GM23338 (cell line): ENCODE results near the gene ZNF581. TPM values are rescaled to one million over a fixed set of nuclear protein-coding genes. Genes with fewer than 3 reads are reported as not detected.

ENCODE experiments used
- ATAC-seq: fragments of 200-7000 bp; cut with Tn5 transposase; 3 replicates; pipeline ENCODE4 v1.9.1; 2020
- DNase-seq: peaks from one replicate; pipeline ENCODE4 v3.0.0-alpha.2; 2015; ENCODE audit warnings: low spot score
- H2AFZ ChIP-seq: fragments of 200-600 bp; sonication (generic); 2 replicates; pipeline ENCODE4 v1.8.0; 2016; ENCODE audit warnings: antibody characterized with exemption, mild to moderate bottlenecking, moderate library complexity
- H3F3A ChIP-seq: fragments of 200-600 bp; sonication (generic); replicated peaks from 2 replicates; pipeline ENCODE4 v1.8.0; 2017; ENCODE audit warnings: antibody characterized with exemption, mixed run types, low read depth
- H3K27ac ChIP-seq: fragments of 200-600 bp; sonication (generic); 2 replicates; pipeline ENCODE4 v1.6.1; 2016; ENCODE audit warnings: low read depth
- H3K27me3 ChIP-seq: fragments of 200-600 bp; sonication (generic); 2 replicates; pipeline ENCODE4 v1.8.0; 2016; ENCODE audit warnings: mild to moderate bottlenecking, mixed run types, moderate library complexity; ENCODE audit not compliant: insufficient read depth
- H3K36me3 ChIP-seq: fragments of 200-600 bp; sonication (generic); 2 replicates; pipeline ENCODE4 v1.8.0; 2016; ENCODE audit warnings: mild to moderate bottlenecking; ENCODE audit not compliant: insufficient read depth
- H3K4me1 ChIP-seq: fragments of 200-600 bp; sonication (generic); 2 replicates; pipeline ENCODE4 v1.8.0; 2016; ENCODE audit warnings: mild to moderate bottlenecking, moderate library complexity; ENCODE audit not compliant: insufficient read depth
- H3K4me2 ChIP-seq: fragments of 200-600 bp; sonication (generic); 2 replicates; pipeline ENCODE4 v1.7.1; 2017; ENCODE audit warnings: mixed run types
- H3K4me3 ChIP-seq: fragments of 200-600 bp; sonication (generic); 2 replicates; pipeline ENCODE4 v1.6.1; 2016; ENCODE audit warnings: mixed run types
- H3K79me2 ChIP-seq: fragments of 200-600 bp; sonication (generic); replicated peaks from 2 replicates; pipeline ENCODE4 v1.8.0; 2017; ENCODE audit warnings: mild to moderate bottlenecking; ENCODE audit not compliant: insufficient read depth
- H3K9me2 ChIP-seq: fragments of 200-600 bp; sonication (generic); 2 replicates; pipeline ENCODE4 v1.8.0; 2017; ENCODE audit not compliant: insufficient read depth
- H4K20me1 ChIP-seq: fragments of 200-600 bp; sonication (generic); replicated peaks from 2 replicates; pipeline ENCODE4 v1.8.0; 2017; ENCODE audit warnings: mild to moderate bottlenecking; ENCODE audit not compliant: insufficient read depth
- H3K27ac Mint-ChIP-seq: 2 replicates; pipeline ENCODE4 v1.8.0; 2020; ENCODE audit warnings: inconsistent platforms, mild to moderate bottlenecking, moderate library complexity, mixed read lengths
- H3K27me3 Mint-ChIP-seq: 3 replicates; pipeline ENCODE4 v1.8.0; 2022; ENCODE audit warnings: low read depth, mild to moderate bottlenecking, moderate library complexity, mixed read lengths, inconsistent platforms; ENCODE audit not compliant: insufficient read depth, poor library complexity
- H3K36me3 Mint-ChIP-seq: 3 replicates; pipeline ENCODE4 v1.8.0; 2021; ENCODE audit warnings: low read depth, mild to moderate bottlenecking, inconsistent platforms, moderate library complexity, mixed read lengths
- H3K4me1 Mint-ChIP-seq: 3 replicates; pipeline ENCODE4 v1.8.0; 2020; ENCODE audit warnings: mild to moderate bottlenecking, inconsistent platforms, mixed read lengths
- H3K4me3 Mint-ChIP-seq: 3 replicates; pipeline ENCODE4 v1.8.0; 2021; ENCODE audit warnings: moderate library complexity, mild to moderate bottlenecking, inconsistent platforms, mixed read lengths
- H3K9me3 Mint-ChIP-seq: 3 replicates; pipeline ENCODE4 v1.8.0; 2020; ENCODE audit warnings: moderate library complexity, mild to moderate bottlenecking, inconsistent platforms, mixed read lengths
- POLR2AphosphoS5 ChIP-seq: IDR thresholded peaks from 2 replicates; pipeline ENCODE4 v1.6.1; 2016; ENCODE audit warnings: antibody characterized with exemption, low read depth
- REST ChIP-seq: IDR thresholded peaks from one replicate; pipeline ENCODE4 v1.6.1; 2018; ENCODE audit warnings: antibody characterized with exemption; ENCODE audit not compliant: unreplicated experiment
- ZNF114 ChIP-seq: fragments of 250-450 bp; sonication (Bioruptor Pico); IDR thresholded peaks from 2 replicates; pipeline ENCODE4 v1.5.0; 2020; ENCODE audit warnings: mild to moderate bottlenecking, moderate library complexity
- polyA plus RNA-seq: library from polyadenylated mRNA; unstranded; fragments of >200 nt; fragmentation: Nextera tagmentation; extraction: Ambion mirVana; gene quantifications from 2 replicates; pipeline ENCODE4 v1.2.1, GENCODE V29; 2016
- total RNA-seq: library from RNA; depleted of rRNA; stranded (reverse); fragments of >200 nt; shearing (Covaris generic); gene quantifications from 2 replicates; pipeline ENCODE4 v1.2.3, GENCODE V29; 2014
- TF ChIP-seq, protein P1 (sequence below): fragments of 250-450 bp; sonication (Bioruptor Pico); IDR thresholded peaks from 2 replicates; pipeline ENCODE4 v1.5.0; 2020; ENCODE audit warnings: mild to moderate bottlenecking, moderate library complexity

The ZNF581 gene
- total and polyA plus RNA-seq, 2 experiments from 2014 or later: 48.5 to 87.6 TPM

GRCh38 chr19:55640043-55640576, 3.3 kb upstream of the ZNF581 start (continued):
- TF ChIP-seq, protein P1, sequence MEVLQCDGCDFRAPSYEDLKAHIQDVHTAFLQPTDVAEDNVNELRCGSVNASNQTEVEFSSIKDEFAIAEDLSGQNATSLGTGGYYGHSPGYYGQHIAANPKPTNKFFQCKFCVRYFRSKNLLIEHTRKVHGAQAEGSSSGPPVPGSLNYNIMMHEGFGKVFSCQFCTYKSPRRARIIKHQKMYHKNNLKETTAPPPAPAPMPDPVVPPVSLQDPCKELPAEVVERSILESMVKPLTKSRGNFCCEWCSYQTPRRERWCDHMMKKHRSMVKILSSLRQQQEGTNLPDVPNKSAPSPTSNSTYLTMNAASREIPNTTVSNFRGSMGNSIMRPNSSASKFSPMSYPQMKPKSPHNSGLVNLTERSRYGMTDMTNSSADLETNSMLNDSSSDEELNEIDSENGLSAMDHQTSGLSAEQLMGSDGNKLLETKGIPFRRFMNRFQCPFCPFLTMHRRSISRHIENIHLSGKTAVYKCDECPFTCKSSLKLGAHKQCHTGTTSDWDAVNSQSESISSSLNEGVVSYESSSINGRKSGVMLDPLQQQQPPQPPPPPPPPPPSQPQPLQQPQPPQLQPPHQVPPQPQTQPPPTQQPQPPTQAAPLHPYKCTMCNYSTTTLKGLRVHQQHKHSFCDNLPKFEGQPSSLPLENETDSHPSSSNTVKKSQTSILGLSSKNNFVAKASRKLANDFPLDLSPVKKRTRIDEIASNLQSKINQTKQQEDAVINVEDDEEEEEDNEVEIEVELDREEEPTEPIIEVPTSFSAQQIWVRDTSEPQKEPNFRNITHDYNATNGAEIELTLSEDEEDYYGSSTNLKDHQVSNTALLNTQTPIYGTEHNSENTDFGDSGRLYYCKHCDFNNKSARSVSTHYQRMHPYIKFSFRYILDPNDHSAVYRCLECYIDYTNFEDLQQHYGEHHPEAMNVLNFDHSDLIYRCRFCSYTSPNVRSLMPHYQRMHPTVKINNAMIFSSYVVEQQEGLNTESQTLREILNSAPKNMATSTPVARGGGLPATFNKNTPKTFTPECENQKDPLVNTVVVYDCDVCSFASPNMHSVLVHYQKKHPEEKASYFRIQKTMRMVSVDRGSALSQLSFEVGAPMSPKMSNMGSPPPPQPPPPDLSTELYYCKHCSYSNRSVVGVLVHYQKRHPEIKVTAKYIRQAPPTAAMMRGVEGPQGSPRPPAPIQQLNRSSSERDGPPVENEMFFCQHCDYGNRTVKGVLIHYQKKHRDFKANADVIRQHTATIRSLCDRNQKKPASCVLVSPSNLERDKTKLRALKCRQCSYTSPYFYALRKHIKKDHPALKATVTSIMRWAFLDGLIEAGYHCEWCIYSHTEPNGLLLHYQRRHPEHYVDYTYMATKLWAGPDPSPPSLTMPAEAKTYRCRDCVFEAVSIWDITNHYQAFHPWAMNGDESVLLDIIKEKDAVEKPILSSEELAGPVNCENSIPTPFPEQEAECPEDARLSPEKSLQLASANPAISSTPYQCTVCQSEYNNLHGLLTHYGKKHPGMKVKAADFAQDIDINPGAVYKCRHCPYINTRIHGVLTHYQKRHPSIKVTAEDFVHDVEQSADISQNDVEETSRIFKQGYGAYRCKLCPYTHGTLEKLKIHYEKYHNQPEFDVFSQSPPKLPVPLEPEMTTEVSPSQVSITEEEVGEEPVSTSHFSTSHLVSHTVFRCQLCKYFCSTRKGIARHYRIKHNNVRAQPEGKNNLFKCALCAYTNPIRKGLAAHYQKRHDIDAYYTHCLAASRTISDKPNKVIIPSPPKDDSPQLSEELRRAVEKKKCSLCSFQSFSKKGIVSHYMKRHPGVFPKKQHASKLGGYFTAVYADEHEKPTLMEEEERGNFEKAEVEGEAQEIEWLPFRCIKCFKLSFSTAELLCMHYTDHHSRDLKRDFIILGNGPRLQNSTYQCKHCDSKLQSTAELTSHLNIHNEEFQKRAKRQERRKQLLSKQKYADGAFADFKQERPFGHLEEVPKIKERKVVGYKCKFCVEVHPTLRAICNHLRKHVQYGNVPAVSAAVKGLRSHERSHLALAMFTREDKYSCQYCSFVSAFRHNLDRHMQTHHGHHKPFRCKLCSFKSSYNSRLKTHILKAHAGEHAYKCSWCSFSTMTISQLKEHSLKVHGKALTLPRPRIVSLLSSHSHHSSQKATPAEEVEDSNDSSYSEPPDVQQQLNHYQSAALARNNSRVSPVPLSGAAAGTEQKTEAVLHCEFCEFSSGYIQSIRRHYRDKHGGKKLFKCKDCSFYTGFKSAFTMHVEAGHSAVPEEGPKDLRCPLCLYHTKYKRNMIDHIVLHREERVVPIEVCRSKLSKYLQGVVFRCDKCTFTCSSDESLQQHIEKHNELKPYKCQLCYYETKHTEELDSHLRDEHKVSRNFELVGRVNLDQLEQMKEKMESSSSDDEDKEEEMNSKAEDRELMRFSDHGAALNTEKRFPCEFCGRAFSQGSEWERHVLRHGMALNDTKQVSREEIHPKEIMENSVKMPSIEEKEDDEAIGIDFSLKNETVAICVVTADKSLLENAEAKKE (CRISPR knock-in tag): no peak
- TF ChIP-seq ZNF114 (CRISPR knock-in tag): no peak

GRCh38 chr19:55640577-55641425, 2.6 kb upstream of the ZNF581 start, which contains the start of gene ZNF580:
TSS of gene ZNF580 (plus strand) at chr19:55641002. CDS start at chr19:55642509, 1,507 bp downstream.
- H3K27me3 Mint-ChIP-seq: peaks cover 40% of the 10 kb centered on the region
- Histone ChIP-seq H3K4me2 (peak within 1 kb of the TSS; percentile 96), H3K27me3 (no peaks in the 10 kb centered on the region), H4K20me1 (peaks cover 5% of the 10 kb centered on the region; the same call in 1 of the 2 replicates), H3F3A (peaks cover 25% of the 10 kb centered on the region), H3K36me3 (no peaks in the 10 kb centered on the region), H2AFZ (peak within 1 kb of the TSS; percentile 66; the same call in 1 of the 2 replicates), H3K9me2 (0 out of 2 replicates have a peak, but pooled peaks cover 3% of the 10 kb centered on the region), H3K79me2 (peaks cover 34% of the 10 kb centered on the region), H3K4me1 (peaks cover 4% of the 10 kb centered on the region), H3K27ac (peak within 1 kb of the TSS; percentile 84), H3K4me3 (peak within 1 kb of the TSS; percentile 89)
- H3K4me3 Mint-ChIP-seq: peak within 1 kb of the TSS; percentile 84
- ATAC-seq (peak; percentile 57), DNase-seq (peak; percentile 75)
- TF ChIP-seq POLR2AphosphoS5 (no peak; the same call in 1 of the 2 replicates), REST (no peak)
- H3K4me1 Mint-ChIP-seq: peaks cover 25% of the 10 kb centered on the region
- H3K9me3 Mint-ChIP-seq: peaks cover 8% of the 10 kb centered on the region
- H3K36me3 Mint-ChIP-seq: peaks cover 39% of the 10 kb centered on the region
- H3K27ac Mint-ChIP-seq: peak within 1 kb of the TSS; percentile 91
